Tibial artery (tissue), 4 donors: ENCODE data around the gene PAPPA2.

Experiments used
- DNase-seq, 2 donors: peaks; one replicate each; pipeline ENCODE4 v3.0.0-alpha.2; 2019
- H3K27ac ChIP-seq, 2 donors: fragments of 200-600 bp; sonication (generic) in 1 of 2; 1 replicate in 1 of 2; 2 replicates in 1 of 2; pipeline ENCODE4 v1.5.1; 2018 to 2019; ENCODE audit warnings: mild to moderate bottlenecking in 1 of 2
- H3K27me3 ChIP-seq, 2 donors: fragments of 200-600 bp; sonication (generic) in 1 of 2; one replicate each; pipeline versions ENCODE4 v1.5.1 to v1.6.0; 2016 to 2019
- H3K36me3 ChIP-seq, 3 donors: fragments of 200-600 bp; sonication (generic) in 2 of 3; one replicate each; pipeline ENCODE4 v1.5.1; 2016 to 2019; ENCODE audit warnings: mild to moderate bottlenecking in 2 of 3
- H3K4me1 ChIP-seq, 4 donors: fragments of 200-600 bp; sonication (generic) in 2 of 4; 1 replicate in 3 of 4; 2 replicates in 1 of 4; pipeline ENCODE4 v1.5.1; 2016 to 2019
- H3K4me3 ChIP-seq, 2 donors: fragments of 200-600 bp; sonication (generic) in 1 of 2; 1 replicate in 1 of 2; 2 replicates in 1 of 2; pipeline ENCODE4 v1.5.1; 2018 to 2019; ENCODE audit warnings: mild to moderate bottlenecking in 2 of 2
- H3K9me3 ChIP-seq, 3 donors: fragments of 200-600 bp; sonication (generic) in 1 of 3; one replicate each; pipeline ENCODE4 v1.5.1; 2016 to 2019
- CTCF ChIP-seq, 2 experiments: fragments of 200-600 bp in 1 of 2; fragments of 450-650 bp in 1 of 2; IDR thresholded peaks; one replicate each; pipeline ENCODE4 v1.5.1; 2017 to 2019; ENCODE audit warnings: antibody characterized with exemption in 2 of 2, mild to moderate bottlenecking in 1 of 2, moderate library complexity in 1 of 2
- intact Hi-C: fragments of 100-400 bp; cut with DNase I; formaldehyde crosslinking; loops from one replicate; pipeline ENCODE4 v1.15.0; 2023; ENCODE audit warnings: low total_unique reads

PAPPA2 gene

DNA sequence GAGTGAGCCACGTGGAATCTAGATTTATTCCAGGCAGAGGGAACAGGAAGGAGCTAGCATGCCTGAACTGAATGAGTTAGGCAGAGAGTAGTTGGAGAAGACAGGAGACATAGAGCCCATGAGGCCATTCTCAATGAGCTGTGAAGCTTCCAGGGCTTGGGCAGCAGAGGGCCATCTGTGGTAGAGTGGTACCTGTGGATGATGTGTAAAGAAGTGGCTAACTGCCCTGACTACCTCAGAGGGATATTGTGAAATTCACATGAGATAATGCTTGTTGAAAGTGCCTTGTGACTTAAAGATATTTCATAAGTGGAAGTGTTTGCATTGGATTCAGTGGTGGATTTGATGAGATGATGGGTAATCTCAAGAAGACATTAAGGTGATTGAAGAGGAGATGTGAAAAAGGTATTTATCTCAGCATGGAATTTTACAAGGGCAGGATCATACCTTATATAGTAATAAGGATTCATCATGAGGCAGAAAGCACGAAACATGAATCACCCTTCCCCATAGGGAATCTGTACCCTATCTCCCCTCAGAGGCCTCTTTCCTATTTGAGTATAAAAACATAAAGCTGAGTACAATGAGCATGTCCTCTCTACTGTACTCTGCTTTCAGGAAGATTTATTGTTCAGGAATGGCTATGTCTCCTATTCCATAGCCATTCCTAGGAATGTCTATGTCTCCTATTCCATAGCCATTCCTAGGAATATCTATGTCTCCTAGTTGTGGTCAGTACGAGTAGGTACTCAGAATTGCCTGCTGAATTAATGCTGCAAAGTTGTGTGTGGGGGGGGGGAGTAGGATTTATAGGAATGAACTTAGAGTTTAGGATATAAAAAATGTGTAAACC is 146.8 kb downstream of the PAPPA2 start:
- Histone ChIP-seq H3K27me3 (no peaks in the 10 kb centered on the region), H3K27ac (no peak overlapping the region), H3K9me3 (no peaks in the 10 kb centered on the region), H3K36me3 (no peaks in the 10 kb centered on the region), H3K4me1 (peaks cover 0 to 6% (median 0%) of the 10 kb centered on the region in 4 donors), H3K4me3 (no peak overlapping the region)
- no peak for TF ChIP-seq CTCF (IDR thresholded peaks at IDR 0.05)
- intact Hi-C loops = no loop called here
- no peak for DNase-seq

GRCh38 chr1:176612791-176613190 is 149.8 kb downstream of the PAPPA2 start:
- H3K36me3 ChIP-seq = no peaks in the 10 kb centered on the region
- no peak overlapping the region for H3K27ac ChIP-seq
- intact Hi-C loops = no loop called here
- no peak overlapping the region for H3K4me3 ChIP-seq
- no peaks in the 10 kb centered on the region for H3K27me3 ChIP-seq
- no peak for DNase-seq
- no peaks in the 10 kb centered on the region for H3K4me1 ChIP-seq
- no peaks in the 10 kb centered on the region for H3K9me3 ChIP-seq
- no peak for TF ChIP-seq CTCF (IDR thresholded peaks at IDR 0.05)

DNA sequence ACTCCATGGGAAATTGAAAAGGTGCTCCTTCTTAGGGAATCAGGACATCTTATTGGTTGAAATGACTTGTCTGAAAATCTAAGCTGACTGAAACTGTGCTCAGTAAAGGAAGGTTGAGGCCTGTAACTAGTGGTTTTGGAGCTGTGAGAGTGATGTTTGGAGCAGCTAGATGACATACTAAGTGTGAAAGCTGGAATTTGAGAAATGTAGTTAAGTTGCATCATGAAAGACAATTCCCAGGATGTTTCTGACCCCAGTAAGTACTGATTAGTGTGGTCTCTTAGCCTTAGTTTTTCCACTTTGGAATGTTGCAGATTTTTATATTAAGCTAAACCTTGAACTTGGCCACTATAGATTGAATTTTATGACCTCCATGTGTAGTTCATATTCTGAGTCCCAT is 154.9 kb downstream of the PAPPA2 start:
- no peak overlapping the region for H3K27ac ChIP-seq
- no peaks in the 10 kb centered on the region for H3K4me1 ChIP-seq
- H3K9me3 ChIP-seq = peaks cover 0 to 3% (median 3%) of the 10 kb centered on the region in 3 donors
- no peaks in the 10 kb centered on the region for H3K36me3 ChIP-seq
- intact Hi-C loops = no loop called here
- no peak overlapping the region for H3K4me3 ChIP-seq
- TF ChIP-seq CTCF (IDR thresholded peaks at IDR 0.05) = no peak
- no peak for DNase-seq
- no peaks in the 10 kb centered on the region for H3K27me3 ChIP-seq

- Histone ChIP-seq H3K27ac (no peak overlapping the region), H3K27me3 (no peaks in the 10 kb centered on the region), H3K36me3 (no peaks in the 10 kb centered on the region), H3K4me1 (no peaks in the 10 kb centered on the region), H3K9me3 (peaks cover 0 to 3% (median 3%) of the 10 kb centered on the region in 3 donors), H3K4me3 (no peak overlapping the region)
- DNase-seq = no peak
- intact Hi-C loops = no loop called here
- TF ChIP-seq CTCF (IDR thresholded peaks at IDR 0.05) = no peak
Measured at GRCh38 chr1:176619261-176619660, 156.3 kb downstream of the PAPPA2 start.

GRCh38 chr1:176625365-176625764 is 162.4 kb downstream of the PAPPA2 start:
- H3K27me3 ChIP-seq = no peaks in the 10 kb centered on the region
- H3K36me3 ChIP-seq = no peaks in the 10 kb centered on the region
- H3K27ac ChIP-seq = no peak overlapping the region
- no peak overlapping the region for H3K4me3 ChIP-seq
- intact Hi-C loops = no loop called here
- peaks cover 0 to 3% (median 0%) of the 10 kb centered on the region in 3 donors for H3K9me3 ChIP-seq
- DNase-seq = no peak
- TF ChIP-seq CTCF (IDR thresholded peaks at IDR 0.05) = no peak
- no peaks in the 10 kb centered on the region for H3K4me1 ChIP-seq
